Measurements from ENCODE around the gene CFTR. TPM values are rescaled to one million over a fixed set of nuclear protein-coding genes. Genes with fewer than 3 reads are reported as not detected.

The CFTR gene
- total RNA-seq, 1 experiment from 2014 or later = not detected

- no peak for TF ChIP-seq YY1 (IDR thresholded peaks at IDR 0.05; ENCODE audit: extremely low read depth, insufficient replicate concordance, low read depth, low read length)
- no peak for TF ChIP-seq SRF (IDR thresholded peaks at IDR 0.05; ENCODE audit: low read depth)
These were observed 121.1 kb downstream of the CFTR start (continued) for GRCh38 chr7:117600911-117601310.

GRCh38 chr7:117603627-117604026, 123.8 kb downstream of the CFTR start:
- Histone ChIP-seq H3K9ac (ENCODE audit: low read length) (no peak overlapping the region), H3K4me3 (replicated peaks in 1 of 2; ENCODE audit: low read depth in 1 of 2, low read length in 2 of 2) (no peak overlapping the region), H3K36me3 (ENCODE audit: control insufficient read depth in 1 of 2, insufficient read depth in 2 of 2, low read length in 2 of 2) (no peaks in the 10 kb centered on the region), H3K4me2 (ENCODE audit: low read length) (no peak overlapping the region), H2AFZ (ENCODE audit: low read depth, low read length, poor library complexity, severe bottlenecking) (no peak overlapping the region), H3K79me2 (ENCODE audit: insufficient read depth, low read length) (no peaks in the 10 kb centered on the region), H3K27ac (ENCODE audit: low read depth, low read length) (no peak overlapping the region), H4K20me1 (ENCODE audit: insufficient read depth) (no peaks in the 10 kb centered on the region), H3K9me2 (ENCODE audit: insufficient read depth) (no peaks in the 10 kb centered on the region; the same call in 1 of the 2 replicates), H3K4me1 (ENCODE audit: control insufficient read depth in 1 of 2, insufficient read depth in 2 of 2, low read length in 2 of 2) (no peaks in the 10 kb centered on the region), H3K27me3 (ENCODE audit: insufficient read depth, low read length) (no peaks in the 10 kb centered on the region), H3K9me3 (ENCODE audit: control insufficient read depth in 1 of 2, insufficient read depth in 1 of 2, low read depth in 1 of 2, low read length in 2 of 2) (no peaks in the 10 kb centered on the region)
- no peak for TF ChIP-seq CBX3 (IDR thresholded peaks at IDR 0.05; ENCODE audit: low read depth)
- TF ChIP-seq SRF (IDR thresholded peaks at IDR 0.05; ENCODE audit: low read depth) = no peak
- TF ChIP-seq, protein P1, sequence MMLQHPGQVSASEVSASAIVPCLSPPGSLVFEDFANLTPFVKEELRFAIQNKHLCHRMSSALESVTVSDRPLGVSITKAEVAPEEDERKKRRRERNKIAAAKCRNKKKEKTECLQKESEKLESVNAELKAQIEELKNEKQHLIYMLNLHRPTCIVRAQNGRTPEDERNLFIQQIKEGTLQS (IDR thresholded peaks at IDR 0.05) = no peak
- no peak for TF ChIP-seq MAX (IDR thresholded peaks at IDR 0.05)
- TF ChIP-seq EZH2phosphoT487 (IDR thresholded peaks at IDR 0.05; ENCODE audit: borderline replicate concordance) = no peak
- no peak for TF ChIP-seq POLR2A (IDR thresholded peaks at IDR 0.05; ENCODE audit: borderline replicate concordance, extremely low read depth, insufficient read depth, insufficient read length)
- TF ChIP-seq EZH2 (IDR thresholded peaks at IDR 0.05) = no peak
- no peak for TF ChIP-seq ELF1 (IDR thresholded peaks at IDR 0.05; ENCODE audit: borderline replicate concordance, low read depth)
- no peak for TF ChIP-seq EGR1 (IDR thresholded peaks at IDR 0.05; ENCODE audit: low read depth)
- TF ChIP-seq YY1 (IDR thresholded peaks at IDR 0.05; ENCODE audit: extremely low read depth, insufficient replicate concordance, low read depth, low read length) = no peak
- no peak for TF ChIP-seq RAD21 (IDR thresholded peaks at IDR 0.05; ENCODE audit: low read depth)
- no peak for TF ChIP-seq SP1 (IDR thresholded peaks at IDR 0.05; ENCODE audit: low read depth)
- no peak for TF ChIP-seq CEBPB (IDR thresholded peaks at IDR 0.05; ENCODE audit: low read depth)
- TF ChIP-seq, protein P2, sequence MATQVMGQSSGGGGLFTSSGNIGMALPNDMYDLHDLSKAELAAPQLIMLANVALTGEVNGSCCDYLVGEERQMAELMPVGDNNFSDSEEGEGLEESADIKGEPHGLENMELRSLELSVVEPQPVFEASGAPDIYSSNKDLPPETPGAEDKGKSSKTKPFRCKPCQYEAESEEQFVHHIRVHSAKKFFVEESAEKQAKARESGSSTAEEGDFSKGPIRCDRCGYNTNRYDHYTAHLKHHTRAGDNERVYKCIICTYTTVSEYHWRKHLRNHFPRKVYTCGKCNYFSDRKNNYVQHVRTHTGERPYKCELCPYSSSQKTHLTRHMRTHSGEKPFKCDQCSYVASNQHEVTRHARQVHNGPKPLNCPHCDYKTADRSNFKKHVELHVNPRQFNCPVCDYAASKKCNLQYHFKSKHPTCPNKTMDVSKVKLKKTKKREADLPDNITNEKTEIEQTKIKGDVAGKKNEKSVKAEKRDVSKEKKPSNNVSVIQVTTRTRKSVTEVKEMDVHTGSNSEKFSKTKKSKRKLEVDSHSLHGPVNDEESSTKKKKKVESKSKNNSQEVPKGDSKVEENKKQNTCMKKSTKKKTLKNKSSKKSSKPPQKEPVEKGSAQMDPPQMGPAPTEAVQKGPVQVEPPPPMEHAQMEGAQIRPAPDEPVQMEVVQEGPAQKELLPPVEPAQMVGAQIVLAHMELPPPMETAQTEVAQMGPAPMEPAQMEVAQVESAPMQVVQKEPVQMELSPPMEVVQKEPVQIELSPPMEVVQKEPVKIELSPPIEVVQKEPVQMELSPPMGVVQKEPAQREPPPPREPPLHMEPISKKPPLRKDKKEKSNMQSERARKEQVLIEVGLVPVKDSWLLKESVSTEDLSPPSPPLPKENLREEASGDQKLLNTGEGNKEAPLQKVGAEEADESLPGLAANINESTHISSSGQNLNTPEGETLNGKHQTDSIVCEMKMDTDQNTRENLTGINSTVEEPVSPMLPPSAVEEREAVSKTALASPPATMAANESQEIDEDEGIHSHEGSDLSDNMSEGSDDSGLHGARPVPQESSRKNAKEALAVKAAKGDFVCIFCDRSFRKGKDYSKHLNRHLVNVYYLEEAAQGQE (IDR thresholded peaks at IDR 0.05; ENCODE audit: low read depth) = no peak
- no TSS peak for BruUV-seq (replicated peaks)
- POLR2A ChIA-PET = no interaction called here
- ATAC-seq (no peak), DNase-seq (ENCODE audit: low read depth, low spot score) (no peak)
- RAD21 ChIA-PET (ENCODE audit: low non-redundant PET in 1 of 2, low total read pairs in 2 of 2, uncharacterized antibody in 2 of 2, unreplicated experiment in 2 of 2) = no interaction called here
- intact Hi-C loops (cut with micrococcal nuclease) = no loop called here
- CTCF ChIA-PET = no interaction called here
